ENCODE results near the gene DLGAP1. TPM values are rescaled to one million over a fixed set of nuclear protein-coding genes. Genes with fewer than 3 reads are reported as not detected.

DLGAP1 gene
- total RNA-seq, 2 experiments from 2014 or later = not detected

DNA sequence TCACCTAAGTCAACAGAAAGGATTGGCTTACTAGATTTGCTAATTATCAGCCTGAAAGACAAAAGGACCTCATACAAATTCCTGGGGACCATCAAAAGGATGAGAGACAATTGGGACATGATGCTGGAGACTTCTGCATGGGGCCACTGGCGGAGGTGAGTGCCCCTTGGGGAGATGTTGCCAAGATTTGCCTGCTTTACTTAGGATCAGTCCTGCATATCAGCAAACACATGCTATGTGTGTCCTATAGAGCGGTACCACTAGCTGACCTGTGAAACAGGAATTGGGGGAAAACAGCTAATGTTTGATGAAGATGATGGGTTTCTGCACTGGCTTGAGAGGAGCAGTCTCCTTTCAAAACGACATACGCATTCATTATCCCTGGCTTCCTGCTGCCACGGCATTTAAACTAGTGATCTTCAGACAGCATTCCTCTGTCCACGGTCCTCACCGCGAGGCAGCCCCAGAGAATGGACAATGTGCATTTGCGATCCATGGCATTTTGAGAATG lies 901.0 kb downstream of the DLGAP1 start:
- H3K9me3 Mint-ChIP-seq = no peaks in the 10 kb centered on the region
- DNase-seq (no peak), ATAC-seq (ENCODE audit: low read depth) (no peak)
- H3K4me1 Mint-ChIP-seq = no peaks in the 10 kb centered on the region
- H3K4me3 Mint-ChIP-seq = no peak overlapping the region
- H3K27me3 Mint-ChIP-seq = peaks cover 6% of the 10 kb centered on the region
- no peak overlapping the region for H3K27ac Mint-ChIP-seq
- POLR2A ChIA-PET = no interaction called here
- H3K36me3 Mint-ChIP-seq = no peaks in the 10 kb centered on the region

GRCh38 chr18:3552305-3552704 lies 902.8 kb downstream of the DLGAP1 start:
- no peaks in the 10 kb centered on the region for H3K27me3 Mint-ChIP-seq
- H3K36me3 Mint-ChIP-seq = no peaks in the 10 kb centered on the region
- no peaks in the 10 kb centered on the region for H3K4me1 Mint-ChIP-seq
- ATAC-seq (ENCODE audit: low read depth) (no peak), DNase-seq (no peak)
- no peak overlapping the region for H3K4me3 Mint-ChIP-seq
- no peaks in the 10 kb centered on the region for H3K9me3 Mint-ChIP-seq
- no peak overlapping the region for H3K27ac Mint-ChIP-seq
- POLR2A ChIA-PET = no interaction called here

DNA sequence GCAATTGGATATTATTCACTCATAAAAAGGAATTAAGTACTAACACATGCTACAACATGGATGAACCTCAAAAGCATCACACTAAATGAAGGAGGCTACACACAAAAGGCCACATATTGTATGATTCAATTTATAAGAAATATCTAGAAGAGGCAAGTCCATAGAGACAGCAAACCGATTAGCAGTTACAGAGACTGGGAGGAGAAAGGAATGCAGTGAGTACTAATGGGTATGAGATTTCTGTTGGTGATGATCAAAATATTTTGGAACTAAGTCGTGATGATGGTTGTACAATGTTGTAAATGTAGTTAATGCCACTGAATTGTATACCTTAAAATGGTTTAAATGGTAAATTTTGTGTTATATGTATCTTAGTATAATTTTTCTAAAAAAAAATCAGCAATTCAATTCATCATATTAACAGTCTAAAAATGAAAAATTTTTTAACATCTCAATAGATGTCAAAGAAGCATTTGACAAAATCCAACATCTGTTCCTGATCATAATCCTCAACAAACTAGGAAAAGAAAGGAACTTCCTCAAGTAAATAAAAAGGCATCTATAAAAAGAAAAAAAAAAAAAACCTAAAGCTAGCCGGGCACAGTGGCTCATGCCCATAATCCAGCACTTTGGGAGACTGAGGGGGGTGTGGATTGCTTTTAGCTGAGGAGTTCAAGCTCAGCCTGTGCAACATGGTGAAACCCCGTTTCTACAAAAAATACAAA lies 907.1 kb downstream of the DLGAP1 start:
- Mint-ChIP-seq H3K9me3 (no peaks in the 10 kb centered on the region), H3K27me3 (no peaks in the 10 kb centered on the region), H3K27ac (no peak overlapping the region), H3K4me3 (no peak overlapping the region), H3K4me1 (no peaks in the 10 kb centered on the region), H3K36me3 (no peaks in the 10 kb centered on the region)
- no peak for DNase-seq
- POLR2A ChIA-PET = no interaction called here
- ATAC-seq (ENCODE audit: low read depth) = no peak

DNA sequence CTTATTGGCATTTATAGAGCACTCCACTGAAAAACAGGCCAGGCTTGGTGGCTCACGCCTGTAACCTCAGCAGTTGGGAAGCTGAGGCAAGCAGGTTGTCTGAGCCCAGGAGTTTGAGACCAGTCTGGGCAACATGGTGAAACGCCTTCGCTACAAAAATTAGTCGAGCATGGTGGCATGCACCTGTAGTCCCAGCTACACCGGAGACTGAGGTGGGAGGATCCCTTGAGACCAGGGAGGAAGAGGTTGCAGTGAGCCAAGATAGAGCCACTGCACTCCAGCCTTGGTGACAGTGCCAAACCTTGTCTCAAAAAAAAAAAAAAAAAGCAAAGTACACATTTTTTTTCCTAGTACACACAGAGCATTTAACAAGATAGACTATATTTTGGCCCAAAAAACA lies 909.0 kb downstream of the DLGAP1 start:
- ATAC-seq (ENCODE audit: low read depth) = no peak
- POLR2A ChIA-PET = no interaction called here
- no peaks in the 10 kb centered on the region for H3K36me3 Mint-ChIP-seq
- DNase-seq = no peak
- peaks cover 7% of the 10 kb centered on the region for H3K27me3 Mint-ChIP-seq
- H3K27ac Mint-ChIP-seq = no peak overlapping the region
- H3K4me3 Mint-ChIP-seq = no peak overlapping the region
- H3K4me1 Mint-ChIP-seq = no peaks in the 10 kb centered on the region
- no peaks in the 10 kb centered on the region for H3K9me3 Mint-ChIP-seq

DNA sequence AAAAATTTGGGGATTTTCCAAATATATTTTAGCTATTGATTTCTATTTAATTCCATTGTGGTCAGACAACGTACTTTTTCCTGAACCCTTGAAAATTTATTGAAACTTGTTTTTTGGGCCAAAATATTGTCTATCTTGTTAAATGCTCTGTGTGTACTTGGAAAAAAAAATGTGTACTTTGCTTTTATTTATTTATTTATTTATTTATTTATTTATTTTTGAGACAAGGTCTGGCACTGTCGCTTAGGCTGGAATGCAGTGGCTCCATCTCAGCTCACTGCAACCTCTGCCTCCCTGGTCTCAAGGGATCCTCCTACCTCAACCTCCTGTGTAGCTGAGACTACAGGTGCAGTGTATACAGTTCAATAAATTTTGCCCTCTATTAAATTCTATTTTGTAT lies 910.6 kb downstream of the DLGAP1 start:
- Mint-ChIP-seq H3K27ac (no peak overlapping the region), H3K4me1 (no peaks in the 10 kb centered on the region), H3K4me3 (no peak overlapping the region), H3K36me3 (no peaks in the 10 kb centered on the region), H3K9me3 (no peaks in the 10 kb centered on the region), H3K27me3 (peaks cover 12% of the 10 kb centered on the region)
- ATAC-seq (ENCODE audit: low read depth) (no peak), DNase-seq (no peak)
- POLR2A ChIA-PET = no interaction called here

DNA sequence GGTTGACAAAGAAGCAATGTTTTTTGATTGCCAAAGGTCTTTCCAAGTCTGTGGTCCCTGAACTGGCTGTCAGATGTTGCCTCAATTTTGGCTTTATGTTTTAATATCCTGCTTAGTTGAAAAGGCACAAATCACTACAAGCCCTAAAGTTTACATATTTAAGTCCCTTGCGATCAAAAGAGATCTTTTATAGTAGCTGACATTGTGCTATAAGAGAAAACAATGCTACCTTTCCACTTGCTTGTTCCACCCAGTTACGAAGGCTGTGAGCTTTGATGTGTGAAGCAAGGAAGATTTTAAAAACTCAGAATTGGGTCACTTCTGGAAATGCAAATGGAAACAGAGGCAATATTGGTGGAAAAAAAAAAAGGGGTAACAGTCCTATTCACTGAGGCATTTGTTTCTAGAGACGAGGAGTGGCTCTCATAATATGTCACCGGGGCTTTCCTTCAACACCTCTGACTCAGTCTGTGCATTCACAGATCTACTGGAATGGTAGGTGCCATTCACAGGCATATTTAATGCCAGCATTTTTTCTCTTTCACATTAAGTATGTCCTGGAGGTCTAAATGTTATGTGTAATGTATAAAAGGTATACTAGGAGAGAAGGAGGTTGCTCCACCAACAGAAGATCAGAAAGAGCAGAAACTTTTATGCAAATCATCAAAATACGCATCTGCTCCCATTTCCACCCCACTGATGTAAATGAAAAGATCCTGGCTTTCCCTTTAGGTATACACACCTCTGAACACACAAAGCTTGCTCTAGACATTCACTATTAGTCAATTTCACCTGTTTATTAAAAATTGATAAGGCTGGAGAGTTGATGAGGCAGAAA lies 913.3 kb downstream of the DLGAP1 start:
- no peak for ATAC-seq (ENCODE audit: low read depth)
- Mint-ChIP-seq H3K36me3 (no peaks in the 10 kb centered on the region), H3K27ac (no peak overlapping the region)

GRCh38 chr18:3540805-3541548 lies 914.1 kb downstream of the DLGAP1 start:
- Mint-ChIP-seq H3K4me3 (no peak overlapping the region), H3K27me3 (peaks cover 25% of the 10 kb centered on the region), H3K27ac (no peak overlapping the region), H3K4me1 (no peaks in the 10 kb centered on the region), H3K9me3 (no peaks in the 10 kb centered on the region), H3K36me3 (no peaks in the 10 kb centered on the region)
- POLR2A ChIA-PET = no interaction called here
- ATAC-seq (ENCODE audit: low read depth) (no peak), DNase-seq (no peak)

More for the DNA sequence above, 913.3 kb downstream of the DLGAP1 start:
- no peak for DNase-seq
- no peak overlapping the region for H3K4me3 Mint-ChIP-seq
- POLR2A ChIA-PET = no interaction called here
- peaks cover 25% of the 10 kb centered on the region for H3K27me3 Mint-ChIP-seq
- H3K4me1 Mint-ChIP-seq = no peaks in the 10 kb centered on the region
- H3K9me3 Mint-ChIP-seq = no peaks in the 10 kb centered on the region

- DNase-seq (no peak), ATAC-seq (ENCODE audit: low read depth) (no peak)
- peaks cover 25% of the 10 kb centered on the region for H3K27me3 Mint-ChIP-seq
- H3K4me1 Mint-ChIP-seq = no peaks in the 10 kb centered on the region
- H3K4me3 Mint-ChIP-seq = no peak overlapping the region
- POLR2A ChIA-PET = no interaction called here
- no peaks in the 10 kb centered on the region for H3K9me3 Mint-ChIP-seq
- no peaks in the 10 kb centered on the region for H3K36me3 Mint-ChIP-seq
- H3K27ac Mint-ChIP-seq = no peak overlapping the region
Measured at GRCh38 chr18:3538954-3539617, 916.0 kb downstream of the DLGAP1 start.

GRCh38 chr18:3538456-3538855 lies 916.7 kb downstream of the DLGAP1 start:
- POLR2A ChIA-PET = no interaction called here
- Mint-ChIP-seq H3K4me1 (no peaks in the 10 kb centered on the region), H3K27ac (no peak overlapping the region), H3K9me3 (no peaks in the 10 kb centered on the region), H3K4me3 (no peak overlapping the region), H3K36me3 (no peaks in the 10 kb centered on the region), H3K27me3 (peaks cover 25% of the 10 kb centered on the region)
- ATAC-seq (ENCODE audit: low read depth) = no peak
- no peak for DNase-seq

DNA sequence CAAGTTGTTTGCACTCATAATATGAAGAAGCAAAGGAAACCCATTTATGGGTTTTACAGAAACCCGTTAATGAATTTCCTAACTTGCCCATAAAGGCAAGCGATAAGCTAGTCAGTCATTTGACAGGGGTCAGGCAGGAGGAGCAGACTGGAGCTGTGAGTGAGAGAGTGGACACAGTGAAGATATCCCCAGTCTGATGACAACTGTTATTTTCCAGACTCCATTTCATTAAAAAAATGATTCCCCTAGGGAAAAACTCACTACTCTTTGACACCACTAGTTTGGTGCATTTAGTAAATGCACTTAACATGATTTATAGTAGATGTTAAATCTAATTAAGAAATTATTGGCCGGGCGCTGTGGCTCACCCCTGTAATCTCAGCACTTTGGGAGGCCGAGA lies 924.3 kb downstream of the DLGAP1 start:
- Mint-ChIP-seq H3K27me3 (no peaks in the 10 kb centered on the region), H3K27ac (no peak overlapping the region), H3K4me1 (peaks cover 11% of the 10 kb centered on the region), H3K9me3 (no peaks in the 10 kb centered on the region), H3K4me3 (no peak overlapping the region), H3K36me3 (no peaks in the 10 kb centered on the region)
- POLR2A ChIA-PET = no interaction called here
- ATAC-seq (ENCODE audit: low read depth) (no peak), DNase-seq (no peak)

DNA sequence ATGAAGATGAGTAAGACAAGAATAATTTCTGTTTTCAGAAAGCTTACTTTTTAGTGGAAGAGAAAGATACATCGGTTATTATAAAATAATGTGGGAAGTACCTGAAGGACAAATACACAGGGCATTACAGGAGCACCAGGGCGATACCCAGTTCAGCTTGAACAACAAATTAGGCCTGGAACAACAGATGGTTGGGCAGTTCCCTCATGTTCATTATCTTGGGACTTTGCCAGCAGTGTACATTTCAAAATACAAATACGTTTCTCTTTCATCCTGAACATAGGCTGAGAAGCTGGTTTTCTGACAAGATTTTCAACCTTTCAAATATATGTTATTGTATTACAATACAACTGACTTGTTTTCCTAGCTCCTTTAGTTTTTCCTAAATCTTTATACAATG lies 925.5 kb downstream of the DLGAP1 start:
- no peaks in the 10 kb centered on the region for H3K27me3 Mint-ChIP-seq
- no peak for ATAC-seq (ENCODE audit: low read depth)
- no peak overlapping the region for H3K4me3 Mint-ChIP-seq
- no peaks in the 10 kb centered on the region for H3K36me3 Mint-ChIP-seq
- POLR2A ChIA-PET = no interaction called here
- H3K4me1 Mint-ChIP-seq = peaks cover 16% of the 10 kb centered on the region
- H3K9me3 Mint-ChIP-seq = peaks cover 3% of the 10 kb centered on the region
- DNase-seq = no peak
- no peak overlapping the region for H3K27ac Mint-ChIP-seq

- ATAC-seq (ENCODE audit: low read depth) = no peak
- Mint-ChIP-seq H3K4me1 (peaks cover 16% of the 10 kb centered on the region), H3K4me3 (no peak overlapping the region), H3K36me3 (no peaks in the 10 kb centered on the region), H3K27me3 (no peaks in the 10 kb centered on the region), H3K9me3 (peaks cover 3% of the 10 kb centered on the region), H3K27ac (no peak overlapping the region)
- DNase-seq = no peak
- POLR2A ChIA-PET = no interaction called here
Measured at GRCh38 chr18:3529077-3529476, 926.0 kb downstream of the DLGAP1 start.

GRCh38 chr18:3528231-3528630 lies 926.9 kb downstream of the DLGAP1 start:
- Mint-ChIP-seq H3K36me3 (no peaks in the 10 kb centered on the region), H3K27ac (no peak overlapping the region), H3K9me3 (peaks cover 4% of the 10 kb centered on the region), H3K4me1 (peaks cover 16% of the 10 kb centered on the region), H3K4me3 (no peak overlapping the region), H3K27me3 (no peaks in the 10 kb centered on the region)
- ATAC-seq (ENCODE audit: low read depth) = no peak
- POLR2A ChIA-PET = no interaction called here
- no peak for DNase-seq
